H1 (cell line): ENCODE measurements around the gene PRTG.

ENCODE experiments used
- CHD2 ChIP-seq: IDR thresholded peaks from 2 replicates; pipeline ENCODE4 v1.6.1; 2012; ENCODE audit warnings: low read length, improper control_type of control experiment
- CREB1 ChIP-seq: IDR thresholded peaks from 2 replicates; pipeline ENCODE4 v1.6.1; 2012; ENCODE audit warnings: inconsistent platforms
- CTCF ChIP-seq, 3 experiments: IDR thresholded peaks; 1 replicate in 2 of 3; 2 replicates in 1 of 3; pipeline versions ENCODE4 v1.5.1 to v1.6.1; 2011; ENCODE audit warnings: low read length in 3 of 3, mild to moderate bottlenecking in 3 of 3, inconsistent platforms in 2 of 3, low read depth in 1 of 3, moderate library complexity in 1 of 3; ENCODE audit not compliant: insufficient read depth in 1 of 3; ENCODE audit errors: control extremely low read depth in 1 of 3
- EZH2 ChIP-seq: fragments of 200-600 bp; sonication (generic); IDR thresholded peaks from 2 replicates; pipeline ENCODE4 v1.7.1; 2012; ENCODE audit warnings: low read depth, mild to moderate bottlenecking, moderate library complexity, low read length, inconsistent platforms; ENCODE audit not compliant: severe bottlenecking
- JUN ChIP-seq: IDR thresholded peaks from 2 replicates; pipeline ENCODE4 v1.6.1; 2011; ENCODE audit warnings: low read depth, mild to moderate bottlenecking, improper control_type of control experiment, low read length
- MAFK ChIP-seq: IDR thresholded peaks from 2 replicates; pipeline ENCODE4 v1.6.1; 2012; ENCODE audit warnings: low read depth, mild to moderate bottlenecking, improper control_type of control experiment, low read length
- PHF8 ChIP-seq: fragments of 200-600 bp; sonication (generic); conservative IDR thresholded peaks from 2 replicates; pipeline ENCODE4 v1.7.1; 2012; ENCODE audit warnings: low read depth, mild to moderate bottlenecking, inconsistent platforms, low read length, moderate library complexity
- POLR2A ChIP-seq, 2 experiments: IDR thresholded peaks; 1 replicate in 1 of 2; 2 replicates in 1 of 2; pipeline ENCODE4 v1.6.1; 2011; ENCODE audit warnings: low read depth in 2 of 2, low read length in 2 of 2, mild to moderate bottlenecking in 2 of 2; ENCODE audit errors: control extremely low read depth in 1 of 2
- POLR2AphosphoS5 ChIP-seq: IDR thresholded peaks from 2 replicates; pipeline ENCODE4 v1.6.1; 2011; ENCODE audit warnings: low read depth, low read length
- SIN3A ChIP-seq, 2 experiments: IDR thresholded peaks in 1 of 2; conservative IDR thresholded peaks in 1 of 2; 2 replicates each; pipeline ENCODE4 v1.6.1; 2011 to 2012; ENCODE audit warnings: low read length in 2 of 2, improper control_type of control experiment in 1 of 2, low read depth in 1 of 2, mild to moderate bottlenecking in 1 of 2
- TF ChIP-seq, protein P1 (sequence below): IDR thresholded peaks from 2 replicates; pipeline ENCODE4 v1.6.1; 2012; ENCODE audit warnings: inconsistent platforms

DNA sequence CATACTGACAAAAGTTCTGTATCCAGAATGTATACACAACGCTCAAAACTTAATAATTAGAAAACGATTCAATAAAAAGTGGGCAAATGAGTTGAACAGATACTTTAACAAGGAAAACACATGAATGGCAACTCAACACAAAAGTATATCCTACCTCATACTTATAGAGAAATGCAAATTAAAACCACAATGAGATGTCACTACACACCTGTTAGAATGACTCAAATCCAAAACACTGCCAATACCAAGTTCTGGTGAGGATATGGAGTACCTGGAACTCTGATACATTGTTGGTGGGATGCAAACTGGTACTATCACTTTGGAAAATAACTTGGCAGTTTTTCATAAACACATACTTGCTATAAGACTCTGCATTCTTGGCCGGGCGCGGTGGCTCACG lies 42.1 kb downstream of the PRTG start:
- TF ChIP-seq, protein P1, sequence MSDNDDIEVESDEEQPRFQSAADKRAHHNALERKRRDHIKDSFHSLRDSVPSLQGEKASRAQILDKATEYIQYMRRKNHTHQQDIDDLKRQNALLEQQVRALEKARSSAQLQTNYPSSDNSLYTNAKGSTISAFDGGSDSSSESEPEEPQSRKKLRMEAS, result no peak
- TF ChIP-seq EZH2 (no peak), POLR2A (IDR thresholded peaks at IDR 0.05; ENCODE audit: control extremely low read depth in 1 of 2, low read depth in 2 of 2, low read length in 2 of 2) (no peak), POLR2AphosphoS5 (no peak), CTCF (IDR thresholded peaks at IDR 0.05; ENCODE audit: control extremely low read depth in 1 of 3, insufficient read depth in 1 of 3, low read depth in 1 of 3, low read length in 3 of 3) (no peak), MAFK (no peak), PHF8 (no peak), CHD2 (no peak), JUN (no peak), CREB1 (no peak), SIN3A (conservative IDR thresholded peaks at IDR 0.05 in 1 of 2, IDR thresholded peaks at IDR 0.05 in 1 of 2; ENCODE audit: low read depth in 1 of 2, low read length in 2 of 2) (no peak)
